HG02642 (cell line): Measurements from ENCODE around the gene SSUH2.
"Not testable (repeated sequence)": the region's sequence is repeated elsewhere in the genome, so short reads cannot be mapped to it uniquely, and the experiment has no call there.

Source experiments
- ATAC-seq: cut with Tn5 transposase; IDR thresholded peaks from one replicate; pipeline ENCODE4 v1.9.1; 2021; ENCODE audit warnings: mild to moderate bottlenecking; ENCODE audit not compliant: unreplicated experiment, poor library complexity

SSUH2 gene

GRCh38 chr3:8644748-8645390 is at the start of gene SSUH2:
SSUH2 (minus strand) TSS chr3:8644798; CDS start chr3:8644758, 40 bp downstream.
- no peak for ATAC-seq

- not testable (repeated sequence) for ATAC-seq
Measured at GRCh38 chr3:8691295-8691694, 46.7 kb upstream of the SSUH2 start.

- ATAC-seq, result not testable (repeated sequence)
Measured at GRCh38 chr3:8684992-8685391, 40.4 kb upstream of the SSUH2 start.

GRCh38 chr3:8682850-8683574 is 38.4 kb upstream of the SSUH2 start:
- ATAC-seq, result not testable (repeated sequence)

- not testable (repeated sequence) for ATAC-seq
Measured at GRCh38 chr3:8681881-8682538, 37.4 kb upstream of the SSUH2 start.

GRCh38 chr3:8681349-8681748 is 36.8 kb upstream of the SSUH2 start:
- ATAC-seq, result no peak

GRCh38 chr3:8679817-8680553 is 35.4 kb upstream of the SSUH2 start:
- not testable (repeated sequence) for ATAC-seq

- ATAC-seq, result no peak
Measured at GRCh38 chr3:8678751-8679150, 34.2 kb upstream of the SSUH2 start.

- not testable (repeated sequence) for ATAC-seq
Measured at GRCh38 chr3:8677258-8677657, 32.7 kb upstream of the SSUH2 start.

- not testable (repeated sequence) for ATAC-seq
Measured at GRCh38 chr3:8675591-8675990, 31.0 kb upstream of the SSUH2 start.

- no peak for ATAC-seq
Measured at GRCh38 chr3:8673083-8673737, 28.6 kb upstream of the SSUH2 start.

GRCh38 chr3:8669019-8669418 is 24.4 kb upstream of the SSUH2 start:
- no peak for ATAC-seq

GRCh38 chr3:8668216-8668615 is 23.6 kb upstream of the SSUH2 start:
- no peak for ATAC-seq

- no peak for ATAC-seq
Measured at GRCh38 chr3:8667463-8668091, 23.0 kb upstream of the SSUH2 start.

- ATAC-seq, result peak; percentile 63
Measured at GRCh38 chr3:8665407-8665896, 20.9 kb upstream of the SSUH2 start.

GRCh38 chr3:8663177-8664061 is 18.8 kb upstream of the SSUH2 start:
- ATAC-seq, result no peak

GRCh38 chr3:8662594-8662993 is 18.0 kb upstream of the SSUH2 start:
- ATAC-seq, result no peak
